ENCODE data around the gene YWHAB.

GRCh38 chr20:44936510-44936909, 51.0 kb downstream of the YWHAB start:
- TF ChIP-seq EZH2 (IDR thresholded peaks at IDR 0.05; ENCODE audit: borderline replicate concordance, insufficient read depth, low read depth, low read length, poor library complexity, severe bottlenecking) (no peak), CTCF (IDR thresholded peaks at IDR 0.05) (no peak)

All from B cell (primary cell).